AG08396 (cell line): ENCODE results near the gene CHMP3.

Experiments used
- DNase-seq: peaks from one replicate; pipeline ENCODE4 v3.0.0; 2012; ENCODE audit warnings: low spot score, mixed read lengths

Gene CHMP3

DNA sequence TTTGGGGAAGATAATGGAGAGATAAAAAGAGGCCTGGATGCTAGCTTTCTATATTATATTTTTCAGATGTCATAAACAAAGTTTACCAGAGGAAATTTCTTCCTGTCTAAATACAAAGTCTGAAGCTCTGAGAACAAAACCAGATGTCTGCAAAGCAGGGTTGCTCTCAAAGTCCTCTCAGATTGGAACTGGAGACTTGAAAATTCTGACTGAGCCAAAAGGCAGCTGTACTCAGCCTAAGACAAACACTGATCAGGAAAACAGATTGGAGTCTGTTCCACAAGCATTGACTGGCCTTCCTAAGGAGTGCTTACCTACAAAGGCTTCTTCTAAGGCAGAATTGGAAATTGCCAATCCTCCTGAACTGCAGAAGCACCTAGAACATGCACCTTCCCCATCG lies 96.9 kb downstream of the CHMP3 start:
- no peak for DNase-seq

DNA sequence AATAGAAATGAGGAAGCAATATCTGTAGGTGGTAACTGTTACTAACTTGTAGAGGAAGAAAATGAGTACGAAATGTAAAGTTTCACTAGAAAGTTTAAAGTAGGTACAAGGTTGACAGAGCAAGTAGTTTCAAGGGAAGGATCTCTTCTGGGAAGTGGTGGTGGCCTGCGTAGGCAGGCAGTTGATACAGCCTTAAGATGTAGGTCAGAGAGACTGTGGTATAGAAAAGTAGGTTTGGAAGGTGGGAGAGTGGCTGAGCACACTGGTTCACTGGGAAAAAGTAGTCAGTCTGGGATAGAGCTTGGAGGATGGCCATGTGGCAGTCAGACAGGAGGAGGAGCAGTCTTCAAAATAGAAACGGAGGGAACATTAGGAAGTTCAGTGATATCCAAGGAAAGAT lies 98.6 kb downstream of the CHMP3 start:
- DNase-seq: no peak

DNA sequence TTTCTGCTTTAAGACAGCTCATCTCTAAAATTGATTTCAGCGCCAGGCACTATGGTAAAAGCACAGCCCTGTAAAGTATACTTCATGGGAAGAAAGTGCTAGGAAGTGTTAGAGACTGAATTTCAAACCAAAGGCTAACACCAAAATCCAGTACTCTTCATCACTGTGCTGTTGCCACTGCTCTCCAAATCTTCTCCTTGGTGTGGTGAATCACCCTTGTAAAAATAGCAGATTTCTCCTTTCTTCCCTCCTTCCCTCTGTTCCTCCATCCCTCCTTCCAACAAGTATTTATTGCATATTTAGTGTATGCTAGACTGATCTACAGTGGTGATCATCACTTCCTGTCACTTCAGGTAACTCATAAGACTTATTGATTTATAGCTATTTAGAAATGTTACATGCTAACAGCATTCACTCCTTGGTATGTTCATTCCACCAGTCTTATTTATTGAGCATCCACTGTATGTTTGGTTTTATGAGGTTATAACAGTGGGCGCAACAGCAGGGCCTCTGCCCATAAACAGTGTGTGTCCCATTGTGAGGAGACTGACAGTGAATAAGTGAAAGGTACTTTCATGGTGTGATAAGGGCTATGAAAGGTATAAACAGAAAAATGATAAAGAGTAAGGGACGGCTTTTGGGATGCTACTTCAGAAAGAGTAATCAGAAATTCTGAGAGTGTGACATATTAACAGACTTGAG lies 102.0 kb downstream of the CHMP3 start:
- no peak for DNase-seq

DNA sequence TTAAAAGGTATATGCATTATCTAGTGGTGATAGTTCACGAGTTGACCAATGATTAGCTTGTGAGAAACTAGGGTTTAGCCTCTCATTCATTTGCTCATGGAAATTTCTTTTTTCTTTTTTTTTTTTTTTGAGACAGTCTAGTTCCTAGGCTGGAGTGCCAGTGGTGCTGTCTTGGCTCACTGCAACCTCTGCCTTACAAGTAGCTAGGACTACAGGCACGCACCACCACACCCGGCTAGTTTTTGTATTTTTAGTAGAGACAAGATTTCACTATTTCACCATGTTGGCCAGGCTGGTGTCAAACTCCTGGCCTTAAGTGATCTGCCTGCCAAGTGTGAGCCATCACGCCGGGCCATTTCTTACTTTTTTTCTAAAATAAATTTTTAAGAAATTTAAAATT lies 108.1 kb downstream of the CHMP3 start:
- no peak for DNase-seq

DNA sequence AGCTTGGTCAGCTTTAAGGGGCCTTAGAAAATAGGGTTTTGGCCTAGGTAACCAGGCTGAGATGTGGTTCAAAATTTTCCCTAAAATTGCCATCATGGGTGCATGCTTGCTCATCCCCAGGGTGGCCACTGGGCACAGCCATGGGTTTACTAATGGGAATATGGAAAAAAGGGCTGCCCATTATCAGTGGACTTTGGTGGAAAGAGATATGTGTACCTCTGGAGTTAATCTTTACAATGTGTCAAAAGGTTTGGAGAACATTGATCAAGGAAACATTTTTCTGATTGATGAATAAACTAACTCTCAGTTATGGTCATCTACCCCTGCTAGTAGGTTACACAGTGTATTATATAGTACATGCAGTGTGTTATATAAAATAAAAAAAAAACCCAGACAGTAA lies 109.0 kb downstream of the CHMP3 start:
- DNase-seq: no peak

DNA sequence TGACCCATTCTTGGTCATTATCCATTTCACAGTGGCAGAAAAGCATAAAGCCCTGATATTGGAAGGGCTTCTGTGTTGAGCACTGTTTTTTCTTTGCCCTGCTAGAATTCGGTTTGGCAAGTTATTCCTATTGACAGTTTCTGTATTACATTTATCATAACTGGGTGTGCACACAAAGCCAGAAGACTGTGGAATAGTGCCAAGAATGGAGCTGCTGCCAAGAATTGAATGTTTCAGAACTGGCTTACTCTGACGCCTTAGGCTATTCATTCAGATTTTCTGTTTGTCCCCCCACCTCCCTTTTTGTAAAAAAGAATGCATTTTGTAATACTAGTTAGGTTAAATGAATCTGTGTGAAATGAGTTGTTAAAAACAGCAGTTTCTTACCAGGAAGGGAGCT lies 109.4 kb downstream of the CHMP3 start:
- no peak for DNase-seq
